ENCODE results near the gene AIFM3. TPM values are rescaled to one million over a fixed set of nuclear protein-coding genes. Genes with fewer than 3 reads are reported as not detected.

AIFM3 gene
- total RNA-seq, 2 donors from 2014 or later, result 1.8 to 2.7 TPM

DNA sequence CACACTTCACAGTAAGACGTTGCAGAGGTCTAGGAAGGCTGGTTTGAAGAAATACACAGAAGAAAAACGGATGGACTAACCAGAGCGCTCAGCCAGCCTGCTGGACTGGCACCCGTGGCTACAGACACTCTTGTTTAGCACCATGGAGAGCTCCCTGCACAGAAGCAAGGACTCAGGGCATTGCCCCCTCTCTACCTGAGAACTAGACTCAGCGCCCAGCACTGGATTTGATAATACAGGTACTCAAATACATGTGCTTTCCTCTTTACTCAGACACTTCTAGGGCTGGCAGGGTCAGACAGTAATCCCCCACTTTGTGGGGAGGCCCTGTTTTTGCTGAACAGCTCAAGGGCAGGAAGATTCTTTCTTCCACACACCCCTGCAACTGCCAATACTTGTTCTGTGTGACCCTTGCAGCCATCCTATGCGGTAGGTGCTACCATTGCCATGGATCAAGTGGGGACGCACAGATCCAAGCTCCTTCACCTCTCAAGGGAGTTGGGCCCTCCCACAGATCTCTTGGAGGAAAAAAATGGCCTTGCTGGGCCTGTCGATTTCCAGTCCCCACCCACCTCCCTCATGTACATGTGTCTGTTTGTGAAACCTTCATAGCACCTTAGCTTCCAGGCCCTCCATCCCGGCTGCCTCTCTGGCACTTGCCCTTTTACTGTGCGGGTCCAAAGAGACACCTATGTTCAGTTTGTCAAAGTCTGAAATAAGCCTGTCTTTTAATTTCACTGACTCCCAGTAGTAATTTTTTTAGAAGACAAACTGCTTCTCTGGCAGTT lies 42.8 kb downstream of the AIFM3 start:
- Mint-ChIP-seq H3K9me3 (no peaks in the 10 kb centered on the region), H3K4me1 (peaks cover 9% of the 10 kb centered on the region), H3K27ac (no peak overlapping the region), H3K27me3 (ENCODE audit: insufficient read depth) (peaks cover 5% of the 10 kb centered on the region), H3K36me3 (ENCODE audit: low read depth) (no peaks in the 10 kb centered on the region), H3K4me3 (no peak overlapping the region)
- H3K27ac ChIP-seq (ENCODE audit: low read depth, low read length), result no peak overlapping the region
- no peak overlapping the region for H3K4me3 ChIP-seq (ENCODE audit: low read length)
- DNase-seq, result peak; percentile 85
- no peaks in the 10 kb centered on the region for H3K27me3 ChIP-seq (ENCODE audit: control insufficient read depth, insufficient read depth, low read length, poor library complexity, severe bottlenecking)
- H3K9ac ChIP-seq (ENCODE audit: extremely low read depth, low read length, poor library complexity, severe bottlenecking), result no peak overlapping the region
- H3K36me3 ChIP-seq (ENCODE audit: control insufficient read depth, insufficient read depth, low read length), result no peaks in the 10 kb centered on the region
- H3K9me3 ChIP-seq (ENCODE audit: control insufficient read depth, low read length), result no peaks in the 10 kb centered on the region
- WGBS, 2 experiments (ENCODE audit: insufficient coverage in 1 of 2, insufficient read length in 1 of 2), result 72 to 77% methylated on average over 10 of the region's 10 CpGs
- H3K4me1 ChIP-seq (ENCODE audit: control insufficient read depth, insufficient read depth, low read length), result no peaks in the 10 kb centered on the region
- TF ChIP-seq CTCF (conservative IDR thresholded peaks at IDR 0.05), result no peak

DNA sequence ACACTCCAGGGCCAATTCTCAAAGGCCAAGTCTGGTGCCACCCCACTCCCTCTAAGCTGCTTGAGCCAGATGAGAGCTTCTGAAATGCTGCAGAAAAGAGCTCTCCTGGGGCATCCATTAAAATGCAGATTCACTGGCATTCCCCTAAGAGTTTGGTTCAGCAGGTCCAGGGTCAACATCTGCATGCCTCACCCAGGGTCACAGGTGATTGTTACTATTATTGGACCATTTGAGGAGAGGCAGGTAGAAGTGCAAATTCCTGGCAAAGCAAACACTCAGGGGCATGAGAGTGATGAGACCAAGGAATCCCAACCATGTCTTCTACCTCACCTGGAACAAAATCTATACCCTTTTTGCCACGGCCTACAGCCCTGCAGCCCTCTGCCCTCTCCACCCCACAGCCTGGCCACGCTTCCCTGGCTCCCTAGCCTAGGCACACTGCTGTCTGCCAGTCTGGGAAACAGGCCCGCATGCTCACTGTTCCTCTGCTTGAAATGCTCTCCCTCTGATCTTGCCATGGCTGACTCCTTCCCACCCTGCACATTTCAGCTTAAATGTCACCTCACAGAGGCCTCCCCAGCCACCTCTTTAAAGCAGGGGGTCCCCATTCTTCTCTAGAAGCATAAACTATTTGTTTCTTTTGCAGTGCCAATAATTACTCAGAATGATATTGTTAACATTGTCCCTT lies 43.5 kb downstream of the AIFM3 start:
- H3K9me3 ChIP-seq (ENCODE audit: control insufficient read depth, low read length), result no peaks in the 10 kb centered on the region
- no peak overlapping the region for H3K4me3 ChIP-seq (ENCODE audit: low read length)
- Mint-ChIP-seq H3K36me3 (ENCODE audit: low read depth) (no peaks in the 10 kb centered on the region), H3K9me3 (no peaks in the 10 kb centered on the region), H3K27me3 (ENCODE audit: insufficient read depth) (peaks cover 10% of the 10 kb centered on the region), H3K4me3 (no peak overlapping the region), H3K4me1 (peaks cover 14% of the 10 kb centered on the region), H3K27ac (no peak overlapping the region)
- no peak for TF ChIP-seq CTCF (conservative IDR thresholded peaks at IDR 0.05)
- no peaks in the 10 kb centered on the region for H3K36me3 ChIP-seq (ENCODE audit: control insufficient read depth, insufficient read depth, low read length)
- H3K4me1 ChIP-seq (ENCODE audit: control insufficient read depth, insufficient read depth, low read length), result no peaks in the 10 kb centered on the region
- no peak overlapping the region for H3K27ac ChIP-seq (ENCODE audit: low read depth, low read length)
- WGBS, 2 experiments (ENCODE audit: insufficient coverage in 1 of 2, insufficient read length in 1 of 2), result 83% methylated on average over 2 to 3 of the region's 3 CpGs
- H3K9ac ChIP-seq (ENCODE audit: extremely low read depth, low read length, poor library complexity, severe bottlenecking), result no peak overlapping the region
- H3K27me3 ChIP-seq (ENCODE audit: control insufficient read depth, insufficient read depth, low read length, poor library complexity, severe bottlenecking), result no peaks in the 10 kb centered on the region
- DNase-seq, result peak; percentile 61

DNA sequence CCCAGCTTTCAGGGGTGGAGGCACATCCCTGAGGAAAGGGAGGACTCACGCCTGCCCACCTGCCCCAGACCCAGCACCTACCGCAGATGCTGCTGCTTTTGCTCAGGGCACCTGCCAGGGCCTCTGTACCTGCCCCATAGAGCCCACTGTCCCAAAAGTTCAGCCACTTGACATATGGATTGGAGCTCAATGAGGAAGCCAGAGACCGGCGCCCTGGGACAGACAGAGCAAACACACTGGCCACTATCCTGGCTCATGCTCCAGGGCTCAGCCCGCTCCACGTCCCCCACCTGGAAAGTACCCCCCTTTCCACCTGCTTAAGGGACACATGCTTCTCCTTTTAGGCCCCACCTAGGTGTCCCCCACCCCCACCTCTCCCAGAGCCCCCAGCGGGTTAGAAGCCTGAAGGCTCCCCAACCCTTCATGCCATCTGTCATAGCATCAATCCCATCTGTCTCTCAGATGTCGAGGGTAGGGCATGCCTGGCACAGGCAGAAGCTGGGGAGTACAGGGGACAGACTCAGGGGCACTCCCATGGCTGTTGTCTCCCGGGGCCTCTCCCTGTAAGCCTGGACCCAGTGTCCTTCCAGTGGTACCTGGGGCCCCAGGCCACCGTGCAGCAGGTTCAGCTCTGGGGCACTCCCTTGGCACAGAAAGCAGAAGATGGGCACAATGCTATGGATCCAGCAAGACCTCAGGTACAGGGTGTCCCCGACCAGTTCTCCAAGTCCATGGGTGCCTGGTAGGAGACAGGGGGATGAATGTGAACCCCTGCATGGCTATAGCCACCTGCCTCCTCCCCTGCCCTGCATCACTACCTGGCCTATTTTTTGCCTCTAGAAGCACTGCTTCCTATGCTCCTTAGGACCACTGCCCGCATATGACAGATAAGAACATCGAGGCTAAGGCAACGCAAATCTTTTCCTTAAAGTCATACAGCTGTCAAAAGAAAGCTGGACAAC lies 45.7 kb downstream of the AIFM3 start:
- Mint-ChIP-seq H3K9me3 (no peaks in the 10 kb centered on the region), H3K4me3 (peak overlapping the region; percentile 67), H3K27ac (no peak overlapping the region), H3K27me3 (ENCODE audit: insufficient read depth) (peaks cover 23% of the 10 kb centered on the region), H3K4me1 (peaks cover 14% of the 10 kb centered on the region), H3K36me3 (ENCODE audit: low read depth) (no peaks in the 10 kb centered on the region)
- Histone ChIP-seq H3K27me3 (ENCODE audit: control insufficient read depth, insufficient read depth, low read length, poor library complexity, severe bottlenecking) (no peaks in the 10 kb centered on the region), H3K27ac (ENCODE audit: low read depth, low read length) (no peak overlapping the region), H3K9ac (ENCODE audit: extremely low read depth, low read length, poor library complexity, severe bottlenecking) (no peak overlapping the region), H3K36me3 (ENCODE audit: control insufficient read depth, insufficient read depth, low read length) (no peaks in the 10 kb centered on the region), H3K4me1 (ENCODE audit: control insufficient read depth, insufficient read depth, low read length) (no peaks in the 10 kb centered on the region), H3K9me3 (ENCODE audit: control insufficient read depth, low read length) (no peaks in the 10 kb centered on the region), H3K4me3 (ENCODE audit: low read length) (peak overlapping the region; percentile 86)
- DNase-seq, result peak; percentile 31
- TF ChIP-seq CTCF (conservative IDR thresholded peaks at IDR 0.05), result no peak
- 92 to 95% methylated on average over 10 to 14 of the region's 14 CpGs for WGBS, 2 experiments (ENCODE audit: insufficient coverage in 1 of 2, insufficient read length in 1 of 2)

All from endodermal cell (in vitro differentiated cells).